Gastrocnemius medialis (tissue), 4 donors: ENCODE data around the gene MTREX. TPM values are rescaled to one million over a fixed set of nuclear protein-coding genes. Genes with fewer than 3 reads are reported as not detected.
A peak's percentile ranks its signal among the peaks of the same experiment; 100 is the strongest.

Source experiments
- ATAC-seq, 2 donors: fragments of 150-250 bp; one replicate each; pipeline ENCODE4 v1.9.1; 2016
- DNase-seq, 2 donors: peaks; one replicate each; pipeline ENCODE4 v3.0.0-alpha.2; 2019
- H3K27ac ChIP-seq, 4 donors: fragments of 200-600 bp; sonication (generic); 1 replicate in 1 of 4; 2 replicates in 3 of 4; pipeline ENCODE4 v1.5.1; 2016 to 2018; ENCODE audit warnings: mild to moderate bottlenecking in 2 of 4, moderate library complexity in 1 of 4
- H3K27me3 ChIP-seq, 3 donors: fragments of 200-600 bp; sonication (generic) in 2 of 3; 1 replicate in 1 of 3; 2 replicates in 2 of 3; pipeline versions ENCODE4 v1.5.1 to v1.6.0; 2016 to 2019; ENCODE audit warnings: mild to moderate bottlenecking in 1 of 3, moderate library complexity in 1 of 3
- H3K36me3 ChIP-seq, 2 donors: fragments of 200-600 bp; sonication (generic) in 1 of 2; one replicate each; pipeline ENCODE4 v1.5.1; 2017 to 2018
- H3K4me1 ChIP-seq, 2 donors: fragments of 200-600 bp; sonication (generic) in 1 of 2; one replicate each; pipeline ENCODE4 v1.5.1; 2016 to 2017; ENCODE audit warnings: mild to moderate bottlenecking in 2 of 2
- H3K4me3 ChIP-seq, 4 donors: fragments of 200-600 bp; sonication (generic) in 3 of 4; 1 replicate in 1 of 4; 2 replicates in 3 of 4; pipeline ENCODE4 v1.5.1; 2016 to 2019; ENCODE audit warnings: mild to moderate bottlenecking in 2 of 4
- H3K9me3 ChIP-seq, 3 donors: fragments of 200-600 bp; sonication (generic) in 2 of 3; 1 replicate in 1 of 3; 2 replicates in 2 of 3; pipeline ENCODE4 v1.5.1; 2016 to 2019
- CTCF ChIP-seq, 5 experiments: fragments of 450-650 bp in 3 of 5; fragments of 200-600 bp in 2 of 5; sonication (generic) in 2 of 5; IDR thresholded peaks in 4 of 5; conservative IDR thresholded peaks in 1 of 5; 1 replicate in 4 of 5; 2 replicates in 1 of 5; pipeline ENCODE4 v1.5.1; 2016 to 2019; ENCODE audit warnings: antibody characterized with exemption in 5 of 5, mild to moderate bottlenecking in 3 of 5, moderate library complexity in 3 of 5
- POLR2A ChIP-seq, 2 donors: fragments of 450-650 bp; IDR thresholded peaks; one replicate each; pipeline ENCODE4 v1.6.1; 2017; ENCODE audit warnings: antibody characterized with exemption in 2 of 2, mild to moderate bottlenecking in 2 of 2, moderate library complexity in 2 of 2
- in situ Hi-C, 4 donors: fragments of 200-750 bp; cut with MboI; loops; one replicate each; pipeline versions ENCODE4 v1.15.0 to v1.8.0; 2017; ENCODE audit warnings: low sequenced_read_pairs in 4 of 4
- intact Hi-C: fragments of 100-400 bp; cut with DNase I; formaldehyde crosslinking; loops from one replicate; pipeline ENCODE4 v1.15.1; 2023; ENCODE audit warnings: low total_unique reads
- total RNA-seq, 4 donors: library from RNA; depleted of rRNA; stranded (reverse); fragments of >200 nt; gene quantifications; one replicate each; pipeline versions ENCODE4 v1.1.0 to v1.2.3, GENCODE V29; 2016

The MTREX gene
- total RNA-seq, 4 donors from 2014 or later = 92.4 to 124 (median 109) TPM

GRCh38 chr5:55432549-55432948, 124.8 kb downstream of the MTREX start:
- no peaks in the 10 kb centered on the region for H3K9me3 ChIP-seq
- in situ Hi-C loops (loop anchor here in 1 of 4 donors (10.0 kb wide), 1 partner anchor 172 kb away; no protein-coding TSS in a partner anchor), intact Hi-C loops (no loop called here)
- no peaks in the 10 kb centered on the region for H3K27me3 ChIP-seq
- peak overlapping the region in 1 of 4 donors; percentile 24 for H3K27ac ChIP-seq
- H3K4me3 ChIP-seq = no peak overlapping the region
- TF ChIP-seq CTCF (IDR thresholded peaks at IDR 0.05 in 4 of 5, conservative IDR thresholded peaks at IDR 0.05 in 1 of 5) (no peak), POLR2A (IDR thresholded peaks at IDR 0.05) (no peak)
- DNase-seq = no peak
- H3K4me1 ChIP-seq = peaks cover 43 to 47% of the 10 kb centered on the region in 2 donors
- ATAC-seq = no peak
- peaks cover 0 to 3% of the 10 kb centered on the region in 2 donors for H3K36me3 ChIP-seq

- no peaks in the 10 kb centered on the region for H3K9me3 ChIP-seq
- in situ Hi-C loops = loop anchor here in 1 of 4 donors (10.0 kb wide), 1 partner anchor 167 kb away; no protein-coding TSS in a partner anchor
- DNase-seq = no peak
- H3K4me1 ChIP-seq = peaks cover 52 to 65% of the 10 kb centered on the region in 2 donors
- ATAC-seq = no peak
- intact Hi-C loops = no loop called here
- TF ChIP-seq POLR2A (IDR thresholded peaks at IDR 0.05) (no peak), CTCF (IDR thresholded peaks at IDR 0.05 in 4 of 5, conservative IDR thresholded peaks at IDR 0.05 in 1 of 5) (no peak)
- no peaks in the 10 kb centered on the region for H3K27me3 ChIP-seq
- H3K27ac ChIP-seq = peak overlapping the region; percentile 89 to 93 (median 90)
- H3K4me3 ChIP-seq = no peak overlapping the region
- no peaks in the 10 kb centered on the region for H3K36me3 ChIP-seq
Measured at GRCh38 chr5:55437452-55437851, 129.7 kb downstream of the MTREX start.

GRCh38 chr5:55437859-55438206, 130.0 kb downstream of the MTREX start:
- Histone ChIP-seq H3K4me1 (peaks cover 55 to 68% of the 10 kb centered on the region in 2 donors), H3K4me3 (no peak overlapping the region)

GRCh38 chr5:55438998-55439397, 131.2 kb downstream of the MTREX start:
- DNase-seq (peak; percentile 42 to 68), ATAC-seq (peak; percentile 50 to 73)
- TF ChIP-seq CTCF (IDR thresholded peaks at IDR 0.05 in 4 of 5, conservative IDR thresholded peaks at IDR 0.05 in 1 of 5) (no peak), POLR2A (IDR thresholded peaks at IDR 0.05) (no peak)
- Histone ChIP-seq H3K4me1 (peaks cover 67 to 73% of the 10 kb centered on the region in 2 donors), H3K36me3 (no peaks in the 10 kb centered on the region), H3K27me3 (no peaks in the 10 kb centered on the region), H3K27ac (peak overlapping the region; percentile 89 to 93 (median 90)), H3K9me3 (no peaks in the 10 kb centered on the region), H3K4me3 (peak overlapping the region in 1 of 4 donors; percentile 9)
- in situ Hi-C loops (loop anchor here in 1 of 4 donors (10.0 kb wide), 1 partner anchor 166 kb away; no protein-coding TSS in a partner anchor), intact Hi-C loops (loop anchor here (2.0 kb wide), 2 partner anchors 96 to 162 kb away; partner anchors contain the start of gene PLPP1)

More at GRCh38 chr5:55437859-55438206, 130.0 kb downstream of the MTREX start:
- Histone ChIP-seq H3K9me3 (no peaks in the 10 kb centered on the region), H3K27me3 (no peaks in the 10 kb centered on the region), H3K36me3 (no peaks in the 10 kb centered on the region), H3K27ac (peak overlapping the region; percentile 89 to 93 (median 90))
- in situ Hi-C loops = loop anchor here in 1 of 4 donors (10.0 kb wide), 1 partner anchor 167 kb away; no protein-coding TSS in a partner anchor
- intact Hi-C loops = loop anchor here (2.0 kb wide), 2 partner anchors 97 to 163 kb away; partner anchors contain the start of gene PLPP1
- ATAC-seq = peak; percentile 18 to 29
- TF ChIP-seq POLR2A (IDR thresholded peaks at IDR 0.05) = no peak
- no peak for TF ChIP-seq CTCF (IDR thresholded peaks at IDR 0.05 in 4 of 5, conservative IDR thresholded peaks at IDR 0.05 in 1 of 5)
- no peak for DNase-seq
